ENCODE results near the gene CD8A.

CD8A gene

GRCh38 chr2:86808315-86809161 is 17.8 kb upstream of the CD8A start:
- DNase-seq: peak; percentile 76 to 85 (median 80)

- no peak for DNase-seq
Observed at GRCh38 chr2:86807468-86808275, 17.0 kb upstream of the CD8A start.

- no peak for DNase-seq
Observed at GRCh38 chr2:86807133-86807467, 16.4 kb upstream of the CD8A start.

GRCh38 chr2:86806059-86806857 is 15.5 kb upstream of the CD8A start:
- DNase-seq: no peak

- DNase-seq: no peak
Observed at GRCh38 chr2:86800856-86801567, 10.3 kb upstream of the CD8A start.

GRCh38 chr2:86794861-86795260 is 4.1 kb upstream of the CD8A start:
- no peak for DNase-seq

GRCh38 chr2:86793752-86794151 is 3.0 kb upstream of the CD8A start:
- DNase-seq: no peak

GRCh38 chr2:86791573-86791972 is 860 bp upstream of the CD8A start:
- DNase-seq: no peak

- no peak for DNase-seq
Observed at GRCh38 chr2:86790134-86790675, 508 bp downstream of the CD8A start.

GRCh38 chr2:86789687-86790133 is 1.0 kb downstream of the CD8A start:
- no peak for DNase-seq

- DNase-seq: no peak
Observed at GRCh38 chr2:86788881-86789686, 1.6 kb downstream of the CD8A start.

GRCh38 chr2:86788165-86788564 is 2.5 kb downstream of the CD8A start:
- DNase-seq: no peak

- DNase-seq: no peak
Observed at GRCh38 chr2:86787736-86788135, 3.0 kb downstream of the CD8A start.

- no peak for DNase-seq
Observed at GRCh38 chr2:86786001-86786536, 4.6 kb downstream of the CD8A start.

GRCh38 chr2:86785456-86785855 is 5.3 kb downstream of the CD8A start:
- no peak for DNase-seq

- no peak for DNase-seq
Observed at GRCh38 chr2:86783615-86784339, 6.9 kb downstream of the CD8A start.

GRCh38 chr2:86782748-86783147 is 8.0 kb downstream of the CD8A start:
- no peak for DNase-seq

- DNase-seq: no peak
Observed at GRCh38 chr2:86781363-86781762, 9.3 kb downstream of the CD8A start.

GRCh38 chr2:86779971-86780370 is 10.7 kb downstream of the CD8A start:
- DNase-seq: no peak

GRCh38 chr2:86778957-86779356 is 11.8 kb downstream of the CD8A start:
- DNase-seq: no peak

Measured in activated naive CD4-positive, alpha-beta T cell (primary cell).